Neural progenitor cell (in vitro differentiated cells): Measurements from ENCODE around the gene ITGA8. TPM values are rescaled to one million over a fixed set of nuclear protein-coding genes. Genes with fewer than 3 reads are reported as not detected.

Source experiments
- DNase-seq: peaks from one replicate; pipeline ENCODE4 v3.0.0-alpha.2; 2016; ENCODE audit warnings: low spot score
- H2AFZ ChIP-seq: fragments of 200-600 bp; sonication (generic); replicated peaks from 2 replicates; pipeline ENCODE4 v1.6.1; 2016; ENCODE audit warnings: antibody characterized with exemption
- H3F3A ChIP-seq: fragments of 200-600 bp; sonication (generic); 2 replicates; pipeline ENCODE4 v1.6.1; 2016; ENCODE audit warnings: antibody characterized with exemption, low read depth
- H3K27ac ChIP-seq: fragments of 200-600 bp; sonication (generic); 2 replicates; pipeline ENCODE4 v1.5.1; 2016; ENCODE audit warnings: mild to moderate bottlenecking
- H3K27me3 ChIP-seq: fragments of 200-600 bp; sonication (generic); 2 replicates; pipeline ENCODE4 v1.6.1; 2016; ENCODE audit warnings: mild to moderate bottlenecking, moderate library complexity
- H3K36me3 ChIP-seq: fragments of 200-600 bp; sonication (generic); 2 replicates; pipeline ENCODE4 v1.5.1; 2016
- H3K4me1 ChIP-seq: fragments of 200-600 bp; sonication (generic); 2 replicates; pipeline ENCODE4 v1.6.1; 2016; ENCODE audit warnings: mixed run types
- H3K4me2 ChIP-seq: fragments of 200-600 bp; sonication (generic); 2 replicates; pipeline ENCODE4 v1.6.1; 2016
- H3K4me3 ChIP-seq: fragments of 200-600 bp; sonication (generic); 2 replicates; pipeline ENCODE4 v1.5.1; 2016
- H3K79me2 ChIP-seq: fragments of 200-600 bp; sonication (generic); 2 replicates; pipeline ENCODE4 v1.6.1; 2016; ENCODE audit warnings: low read depth
- H3K9ac ChIP-seq: fragments of 200-600 bp; sonication (generic); 2 replicates; pipeline ENCODE4 v1.6.1; 2016
- H3K9me3 ChIP-seq: fragments of 200-600 bp; sonication (generic); 2 replicates; pipeline ENCODE4 v1.5.1; 2016; ENCODE audit warnings: low read depth
- H4K20me1 ChIP-seq: fragments of 200-600 bp; sonication (generic); 2 replicates; pipeline ENCODE4 v1.6.1; 2016; ENCODE audit warnings: low read depth
- H3K27ac Mint-ChIP-seq: 3 replicates; pipeline ENCODE4 v1.8.0; 2021; ENCODE audit warnings: mixed read lengths
- H3K27me3 Mint-ChIP-seq: 2 replicates; pipeline ENCODE4 v1.8.0; 2022; ENCODE audit warnings: low read depth, mild to moderate bottlenecking, inconsistent platforms, moderate library complexity, mixed read lengths; ENCODE audit not compliant: insufficient read depth
- H3K36me3 Mint-ChIP-seq: 3 replicates; pipeline ENCODE4 v1.8.0; 2021; ENCODE audit warnings: mixed read lengths
- H3K4me1 Mint-ChIP-seq: 3 replicates; pipeline ENCODE4 v1.8.0; 2021; ENCODE audit warnings: mixed read lengths
- H3K4me3 Mint-ChIP-seq: 3 replicates; pipeline ENCODE4 v1.8.0; 2021; ENCODE audit warnings: mild to moderate bottlenecking, moderate library complexity, mixed read lengths
- H3K9me3 Mint-ChIP-seq: 3 replicates; pipeline ENCODE4 v1.8.0; 2020; ENCODE audit warnings: mixed read lengths
- EZH2 ChIP-seq: fragments of 200-600 bp; sonication (generic); IDR thresholded peaks from 2 replicates; pipeline ENCODE4 v1.6.1; 2017; ENCODE audit warnings: antibody characterized with exemption, mild to moderate bottlenecking, moderate library complexity
- EZH2phosphoT487 ChIP-seq: fragments of 200-600 bp; sonication (generic); IDR thresholded peaks from 2 replicates; pipeline ENCODE4 v1.6.1; 2017; ENCODE audit warnings: antibody characterized with exemption
- total RNA-seq: library from RNA; depleted of rRNA; stranded (reverse); fragments of >200 nt; gene quantifications from 2 replicates; pipeline ENCODE4 v1.2.3, GENCODE V29; 2015; ENCODE audit warnings: low replicate concordance
- TF ChIP-seq, protein P1 (sequence below): fragments of 200-600 bp; sonication (generic); IDR thresholded peaks from 2 replicates; pipeline ENCODE4 v1.5.1; 2017; ENCODE audit warnings: antibody characterized with exemption, mild to moderate bottlenecking

The ITGA8 gene
- total RNA-seq, 1 donor from 2014 or later = 0.15 TPM

DNA sequence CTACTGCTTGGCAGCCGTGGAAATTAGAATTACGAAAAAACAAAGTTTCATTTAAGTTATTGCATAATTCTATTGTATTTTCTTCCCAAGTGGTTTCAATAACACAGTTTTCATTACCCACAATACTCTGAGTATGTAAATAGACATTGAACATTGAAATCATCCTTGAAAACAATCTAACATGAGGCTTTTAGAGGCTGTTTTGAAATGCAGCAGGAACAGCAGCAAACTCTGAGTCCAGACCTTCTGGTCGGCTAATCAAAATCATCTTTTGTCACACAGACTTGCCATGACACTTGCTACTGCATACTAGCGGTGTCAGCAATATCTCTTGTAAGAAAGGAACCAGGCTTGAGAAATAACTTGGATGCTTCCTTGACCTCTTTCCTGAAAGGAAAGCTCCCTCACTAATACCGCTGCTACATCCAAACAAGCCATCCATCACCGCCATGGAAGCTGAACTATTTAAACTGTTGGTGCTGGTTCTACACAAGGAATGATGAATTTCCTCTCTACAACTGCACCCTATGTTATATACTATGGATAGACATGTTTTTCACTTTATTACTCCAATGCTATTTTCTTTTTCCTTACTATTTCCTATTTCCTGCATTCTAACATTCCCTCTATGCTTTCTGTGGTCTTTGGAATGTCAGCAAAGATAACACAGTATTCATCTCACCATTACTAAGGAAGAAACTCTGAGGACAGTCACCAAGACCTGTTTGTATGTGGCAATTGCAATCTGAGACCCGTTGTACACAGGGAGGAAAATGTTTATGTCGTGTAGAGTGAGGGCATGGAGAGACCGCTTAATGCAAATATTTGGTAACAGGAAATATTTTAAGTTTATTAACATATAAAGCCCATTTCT is 130.8 kb downstream of the ITGA8 start:
- no peak overlapping the region for H3K27ac ChIP-seq
- no peaks in the 10 kb centered on the region for H4K20me1 ChIP-seq
- no peak overlapping the region for H3K4me3 ChIP-seq
- TF ChIP-seq EZH2phosphoT487 (no peak), EZH2 (no peak)
- TF ChIP-seq, protein P1, sequence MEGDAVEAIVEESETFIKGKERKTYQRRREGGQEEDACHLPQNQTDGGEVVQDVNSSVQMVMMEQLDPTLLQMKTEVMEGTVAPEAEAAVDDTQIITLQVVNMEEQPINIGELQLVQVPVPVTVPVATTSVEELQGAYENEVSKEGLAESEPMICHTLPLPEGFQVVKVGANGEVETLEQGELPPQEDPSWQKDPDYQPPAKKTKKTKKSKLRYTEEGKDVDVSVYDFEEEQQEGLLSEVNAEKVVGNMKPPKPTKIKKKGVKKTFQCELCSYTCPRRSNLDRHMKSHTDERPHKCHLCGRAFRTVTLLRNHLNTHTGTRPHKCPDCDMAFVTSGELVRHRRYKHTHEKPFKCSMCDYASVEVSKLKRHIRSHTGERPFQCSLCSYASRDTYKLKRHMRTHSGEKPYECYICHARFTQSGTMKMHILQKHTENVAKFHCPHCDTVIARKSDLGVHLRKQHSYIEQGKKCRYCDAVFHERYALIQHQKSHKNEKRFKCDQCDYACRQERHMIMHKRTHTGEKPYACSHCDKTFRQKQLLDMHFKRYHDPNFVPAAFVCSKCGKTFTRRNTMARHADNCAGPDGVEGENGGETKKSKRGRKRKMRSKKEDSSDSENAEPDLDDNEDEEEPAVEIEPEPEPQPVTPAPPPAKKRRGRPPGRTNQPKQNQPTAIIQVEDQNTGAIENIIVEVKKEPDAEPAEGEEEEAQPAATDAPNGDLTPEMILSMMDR = no peak
- H2AFZ ChIP-seq = no peak overlapping the region
- no peaks in the 10 kb centered on the region for H3K36me3 Mint-ChIP-seq
- no peak overlapping the region for H3K27ac Mint-ChIP-seq
- H3K79me2 ChIP-seq = no peaks in the 10 kb centered on the region
- H3K27me3 ChIP-seq = no peaks in the 10 kb centered on the region
- DNase-seq = no peak
- H3K4me1 ChIP-seq = no peaks in the 10 kb centered on the region
- H3K9ac ChIP-seq = no peak overlapping the region
- H3K4me3 Mint-ChIP-seq = no peak overlapping the region
- H3K9me3 Mint-ChIP-seq = no peaks in the 10 kb centered on the region
- H3K27me3 Mint-ChIP-seq = peaks cover 2% of the 10 kb centered on the region
- H3K4me1 Mint-ChIP-seq = no peaks in the 10 kb centered on the region
- no peak overlapping the region for H3K4me2 ChIP-seq
- no peaks in the 10 kb centered on the region for H3K9me3 ChIP-seq
- H3K36me3 ChIP-seq = no peaks in the 10 kb centered on the region
- H3F3A ChIP-seq = no peaks in the 10 kb centered on the region

DNA sequence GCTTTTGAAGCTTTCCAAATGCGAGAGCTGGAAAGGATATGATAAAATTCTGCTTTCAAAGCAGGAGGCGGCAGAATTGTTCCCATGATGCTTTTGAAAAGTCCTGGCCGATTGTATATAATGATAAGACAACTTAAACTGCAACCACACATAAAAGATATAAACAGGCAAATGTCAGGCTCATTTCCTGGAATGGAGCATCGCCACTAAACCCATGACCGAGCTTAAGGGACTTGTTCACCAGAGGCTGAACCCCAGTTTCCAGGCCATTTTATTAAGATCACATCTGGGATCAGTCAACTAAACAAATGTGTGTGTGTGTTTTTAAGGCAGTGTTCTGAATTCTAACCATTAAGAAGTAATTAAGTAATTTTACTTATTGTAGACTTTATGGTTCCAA is 131.6 kb downstream of the ITGA8 start:
- TF ChIP-seq, protein P1 = no peak
- TF ChIP-seq EZH2phosphoT487 = no peak
- TF ChIP-seq EZH2 = no peak
- no peak overlapping the region for H2AFZ ChIP-seq
- DNase-seq = no peak
- no peaks in the 10 kb centered on the region for H4K20me1 ChIP-seq
- no peak overlapping the region for H3K27ac ChIP-seq
- H3K4me3 ChIP-seq = no peak overlapping the region
- Mint-ChIP-seq H3K9me3 (no peaks in the 10 kb centered on the region), H3K27me3 (peaks cover 2% of the 10 kb centered on the region), H3K36me3 (no peaks in the 10 kb centered on the region), H3K4me3 (no peak overlapping the region), H3K27ac (no peak overlapping the region), H3K4me1 (no peaks in the 10 kb centered on the region)
- no peaks in the 10 kb centered on the region for H3K79me2 ChIP-seq
- no peaks in the 10 kb centered on the region for H3K36me3 ChIP-seq
- no peaks in the 10 kb centered on the region for H3K27me3 ChIP-seq
- H3K4me1 ChIP-seq = no peaks in the 10 kb centered on the region
- no peaks in the 10 kb centered on the region for H3F3A ChIP-seq
- H3K4me2 ChIP-seq = no peak overlapping the region
- no peaks in the 10 kb centered on the region for H3K9me3 ChIP-seq
- no peak overlapping the region for H3K9ac ChIP-seq

DNA sequence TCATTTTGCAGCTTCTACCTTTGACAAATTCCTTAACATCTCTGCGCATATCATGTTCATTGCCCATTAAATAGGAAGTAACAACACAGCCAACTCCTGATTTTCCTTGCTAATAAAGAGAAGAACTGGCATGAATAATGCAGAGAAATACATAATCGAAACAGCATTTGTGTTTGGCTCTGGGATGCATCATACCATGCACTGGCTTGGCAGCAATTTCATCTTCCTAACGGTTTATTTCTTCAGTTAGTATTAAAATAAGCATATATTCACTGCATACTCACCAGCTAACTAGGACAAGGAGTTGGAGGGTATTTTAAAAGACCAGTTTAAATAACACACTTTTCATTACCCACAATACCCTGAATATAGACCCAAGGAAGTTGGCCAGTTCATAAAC is 132.5 kb downstream of the ITGA8 start:
- Histone ChIP-seq H3K9ac (no peak overlapping the region), H2AFZ (no peak overlapping the region), H3K27me3 (no peaks in the 10 kb centered on the region), H3K4me1 (no peaks in the 10 kb centered on the region), H3K4me3 (no peak overlapping the region), H3K9me3 (no peaks in the 10 kb centered on the region), H3F3A (no peaks in the 10 kb centered on the region), H3K36me3 (no peaks in the 10 kb centered on the region), H4K20me1 (no peaks in the 10 kb centered on the region), H3K27ac (no peak overlapping the region), H3K79me2 (no peaks in the 10 kb centered on the region), H3K4me2 (no peak overlapping the region)
- Mint-ChIP-seq H3K9me3 (no peaks in the 10 kb centered on the region), H3K36me3 (no peaks in the 10 kb centered on the region), H3K4me1 (no peaks in the 10 kb centered on the region), H3K4me3 (no peak overlapping the region), H3K27me3 (peaks cover 5% of the 10 kb centered on the region), H3K27ac (no peak overlapping the region)
- DNase-seq = no peak
- TF ChIP-seq EZH2 (no peak), EZH2phosphoT487 (no peak)
- TF ChIP-seq, protein P1 = no peak
